Measurements from ENCODE around the gene MBP.

Gene MBP

GRCh38 chr18:77107292-77107691 is 25.3 kb downstream of the MBP start:
- TF ChIP-seq, protein P1, sequence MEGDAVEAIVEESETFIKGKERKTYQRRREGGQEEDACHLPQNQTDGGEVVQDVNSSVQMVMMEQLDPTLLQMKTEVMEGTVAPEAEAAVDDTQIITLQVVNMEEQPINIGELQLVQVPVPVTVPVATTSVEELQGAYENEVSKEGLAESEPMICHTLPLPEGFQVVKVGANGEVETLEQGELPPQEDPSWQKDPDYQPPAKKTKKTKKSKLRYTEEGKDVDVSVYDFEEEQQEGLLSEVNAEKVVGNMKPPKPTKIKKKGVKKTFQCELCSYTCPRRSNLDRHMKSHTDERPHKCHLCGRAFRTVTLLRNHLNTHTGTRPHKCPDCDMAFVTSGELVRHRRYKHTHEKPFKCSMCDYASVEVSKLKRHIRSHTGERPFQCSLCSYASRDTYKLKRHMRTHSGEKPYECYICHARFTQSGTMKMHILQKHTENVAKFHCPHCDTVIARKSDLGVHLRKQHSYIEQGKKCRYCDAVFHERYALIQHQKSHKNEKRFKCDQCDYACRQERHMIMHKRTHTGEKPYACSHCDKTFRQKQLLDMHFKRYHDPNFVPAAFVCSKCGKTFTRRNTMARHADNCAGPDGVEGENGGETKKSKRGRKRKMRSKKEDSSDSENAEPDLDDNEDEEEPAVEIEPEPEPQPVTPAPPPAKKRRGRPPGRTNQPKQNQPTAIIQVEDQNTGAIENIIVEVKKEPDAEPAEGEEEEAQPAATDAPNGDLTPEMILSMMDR (conservative IDR thresholded peaks at IDR 0.05) = peak; percentile 20; the same call in 1 of the 2 replicates
- H3K27ac ChIP-seq = peak overlapping the region; percentile 94

DNA sequence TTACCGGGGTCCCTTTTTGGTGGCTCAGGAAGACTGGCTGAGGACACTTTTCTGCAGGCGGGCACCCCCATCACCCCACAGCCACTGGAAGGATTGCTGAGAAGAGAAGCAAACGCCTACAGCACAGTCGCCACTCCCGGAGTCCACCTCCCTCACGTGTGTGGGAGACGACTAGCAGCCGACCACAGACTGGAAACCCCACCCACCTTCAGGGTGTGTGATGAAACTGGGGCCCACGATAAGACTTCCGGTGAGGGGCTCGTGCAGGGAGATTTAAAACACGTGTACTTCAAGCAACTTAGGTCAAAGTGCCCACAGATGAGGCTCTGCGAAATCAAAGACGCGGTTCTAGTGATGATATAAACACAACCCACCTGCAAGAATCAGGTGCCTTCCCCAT is 26.3 kb downstream of the MBP start:
- TF ChIP-seq, protein P1 (conservative IDR thresholded peaks at IDR 0.05) = no peak
- peak overlapping the region; percentile 94 for H3K27ac ChIP-seq

DNA sequence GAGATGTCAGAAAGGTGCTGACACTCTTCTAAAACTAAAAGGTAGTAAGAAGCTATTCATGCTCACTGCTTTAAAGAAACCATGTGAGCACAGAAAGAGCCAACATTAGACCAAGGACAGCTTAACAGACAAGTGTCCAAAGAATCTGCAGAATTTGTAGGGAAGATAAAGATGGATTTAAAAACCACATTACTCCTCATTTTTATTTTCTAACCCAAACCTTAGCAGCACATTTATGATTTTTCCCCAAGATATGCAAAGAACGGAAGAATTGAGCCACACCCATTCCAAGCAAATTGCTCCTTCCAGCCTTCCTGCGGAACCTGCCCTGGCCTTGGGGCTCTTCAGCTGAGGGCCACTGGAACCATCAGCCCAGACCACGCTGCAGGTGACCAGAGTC is 26.9 kb downstream of the MBP start:
- H3K27ac ChIP-seq = peak overlapping the region; percentile 94
- TF ChIP-seq, protein P1 (conservative IDR thresholded peaks at IDR 0.05) = no peak

- no peak overlapping the region for H3K27ac ChIP-seq
- TF ChIP-seq, protein P1 (conservative IDR thresholded peaks at IDR 0.05) = no peak
Measured at GRCh38 chr18:77105028-77105427, 27.6 kb downstream of the MBP start.

GRCh38 chr18:77103991-77104531 is 28.5 kb downstream of the MBP start:
- TF ChIP-seq, protein P1 (conservative IDR thresholded peaks at IDR 0.05) = no peak
- no peak overlapping the region for H3K27ac ChIP-seq

DNA sequence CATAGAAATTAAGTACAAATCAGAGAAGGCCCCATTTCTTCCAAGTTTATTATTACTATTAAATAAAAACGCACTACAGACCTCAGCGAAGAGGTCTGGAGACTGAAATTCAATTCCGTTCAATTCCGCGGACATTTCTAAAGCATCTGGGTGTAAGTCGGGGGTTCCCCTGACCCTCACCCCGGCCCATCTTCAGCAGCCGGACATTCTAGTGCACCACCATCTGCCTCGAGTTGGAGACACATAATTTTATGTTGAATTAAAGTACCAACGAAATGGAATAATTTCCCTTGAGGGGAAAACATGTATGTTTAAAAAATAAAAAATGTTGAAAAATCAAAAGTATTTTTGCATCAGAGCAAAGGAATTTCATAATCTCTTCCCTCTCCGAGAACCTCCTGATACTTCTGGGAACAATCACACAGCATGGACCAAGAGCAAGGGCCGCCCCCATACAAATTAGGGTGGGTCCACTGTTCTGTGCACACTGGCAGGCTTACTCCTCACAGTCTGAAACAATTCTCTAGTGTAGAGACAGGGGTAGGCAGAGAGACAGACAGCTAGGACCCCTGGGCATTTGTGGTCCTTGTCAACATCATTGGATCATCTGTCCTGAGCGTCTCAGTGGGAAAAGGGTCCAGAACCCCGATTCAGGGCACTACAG is 29.3 kb downstream of the MBP start:
- H3K27ac ChIP-seq = no peak overlapping the region

DNA sequence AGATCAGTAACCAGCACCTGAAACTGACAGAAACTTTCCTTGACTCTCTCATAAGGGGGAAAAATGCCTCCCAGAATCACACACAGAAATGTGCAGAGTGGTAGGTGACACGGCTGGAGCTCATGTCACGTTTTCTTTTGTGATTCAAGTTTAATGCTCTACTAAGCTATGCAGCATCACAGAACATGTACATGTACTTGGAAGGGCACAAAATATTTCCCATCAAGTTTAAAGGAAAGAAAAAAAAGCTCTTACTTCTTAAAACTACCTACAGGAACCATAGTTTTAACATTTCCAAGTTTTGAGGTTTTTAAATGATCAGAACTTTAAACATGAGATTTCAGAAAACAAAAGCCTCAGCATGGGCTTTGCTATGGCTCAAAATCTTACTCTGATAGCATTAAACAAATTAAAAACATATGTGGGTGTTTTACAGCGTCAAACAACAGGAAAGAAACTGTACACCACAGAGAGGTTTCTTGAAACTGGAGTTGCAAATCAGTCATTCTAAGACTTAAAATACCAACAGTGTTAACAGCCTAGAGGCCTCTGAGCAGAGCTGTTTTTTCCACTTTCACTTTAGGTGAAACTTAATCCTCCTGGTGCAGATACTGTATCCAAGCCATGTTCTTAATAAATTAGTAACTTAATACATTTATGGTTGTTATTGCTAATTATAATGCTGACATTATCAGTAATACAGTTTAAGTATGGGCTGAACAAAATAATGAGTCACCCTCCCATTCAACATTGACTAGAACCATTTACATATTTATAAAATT is 30.1 kb downstream of the MBP start:
- H3K27ac ChIP-seq = no peak overlapping the region
- TF ChIP-seq, protein P1 (conservative IDR thresholded peaks at IDR 0.05) = no peak

More for the DNA sequence above, 29.3 kb downstream of the MBP start:
- TF ChIP-seq, protein P1 (conservative IDR thresholded peaks at IDR 0.05) = no peak
